ENCODE results near the gene GGCT. TPM values are rescaled to one million over a fixed set of nuclear protein-coding genes. Genes with fewer than 3 reads are reported as not detected.

GGCT gene
- total RNA-seq, 4 donors from 2014 or later: 4.9 to 35.9 (median 21.3) TPM

DNA sequence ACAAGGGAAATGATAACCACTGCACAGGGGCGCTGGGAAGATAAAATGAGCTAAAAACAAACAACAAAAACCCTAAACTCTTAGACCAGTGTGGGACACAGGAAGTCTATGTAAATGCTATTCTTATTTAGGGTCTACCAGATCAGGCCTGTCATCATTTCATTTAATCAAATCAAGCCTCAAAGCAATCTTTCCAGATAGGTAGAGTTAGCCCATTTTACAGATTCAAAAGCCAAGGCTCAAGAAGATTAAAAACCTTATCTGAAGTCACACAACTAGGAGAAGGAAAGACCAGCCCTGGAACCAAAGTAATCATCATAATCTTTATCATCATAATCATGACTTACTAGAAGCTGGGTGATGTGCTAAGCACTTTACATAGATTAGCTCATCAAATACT is 30.7 kb downstream of the GGCT start:
- peaks cover 23 to 33% of the 10 kb centered on the region in 2 donors for H3K4me1 ChIP-seq

DNA sequence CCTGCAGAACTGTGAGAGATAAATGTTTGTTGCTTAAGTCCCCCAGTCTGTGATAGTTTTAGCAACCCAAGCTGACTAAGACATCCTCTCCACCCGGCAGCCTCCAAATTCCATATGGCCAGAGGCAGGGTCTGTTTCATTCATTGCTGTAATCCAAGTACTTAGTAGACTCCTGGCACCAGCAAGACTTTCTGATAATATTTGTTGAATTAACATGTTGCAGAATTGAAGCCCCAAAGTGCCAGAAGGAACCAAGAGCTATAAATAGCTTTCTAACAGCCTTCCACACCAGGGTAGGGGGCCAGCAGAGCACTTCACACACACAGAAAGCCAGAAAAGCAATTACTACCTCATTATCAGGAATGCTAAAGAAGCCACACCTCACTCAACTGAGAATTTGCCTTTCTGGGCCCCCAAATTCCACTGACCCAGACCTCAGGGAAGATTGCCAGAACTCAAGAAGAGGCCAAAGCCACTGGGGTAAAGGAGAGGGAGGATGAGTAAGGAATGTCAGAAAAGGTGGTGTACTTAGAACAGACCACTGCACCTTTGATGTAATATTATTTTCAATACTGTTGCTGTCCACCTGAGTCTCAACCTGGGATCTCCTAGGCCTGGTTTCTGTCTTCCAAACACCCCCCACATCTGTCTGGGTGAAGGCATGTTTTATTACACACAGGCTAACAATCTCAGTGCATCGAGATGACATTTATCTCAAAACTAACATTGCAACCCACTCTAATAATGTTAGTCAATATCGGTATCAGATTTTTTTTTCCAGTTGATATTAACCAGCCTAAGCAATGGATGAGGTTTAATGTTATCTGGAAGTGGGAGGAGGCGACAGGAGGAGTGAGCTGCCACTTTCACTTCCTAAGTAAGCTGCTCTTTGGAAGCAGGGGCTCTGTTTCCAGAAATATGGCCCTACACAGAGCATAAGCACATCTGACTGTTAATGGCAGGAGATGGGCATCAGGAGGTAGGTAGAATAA is 31.5 kb downstream of the GGCT start:
- TF ChIP-seq, protein P1, sequence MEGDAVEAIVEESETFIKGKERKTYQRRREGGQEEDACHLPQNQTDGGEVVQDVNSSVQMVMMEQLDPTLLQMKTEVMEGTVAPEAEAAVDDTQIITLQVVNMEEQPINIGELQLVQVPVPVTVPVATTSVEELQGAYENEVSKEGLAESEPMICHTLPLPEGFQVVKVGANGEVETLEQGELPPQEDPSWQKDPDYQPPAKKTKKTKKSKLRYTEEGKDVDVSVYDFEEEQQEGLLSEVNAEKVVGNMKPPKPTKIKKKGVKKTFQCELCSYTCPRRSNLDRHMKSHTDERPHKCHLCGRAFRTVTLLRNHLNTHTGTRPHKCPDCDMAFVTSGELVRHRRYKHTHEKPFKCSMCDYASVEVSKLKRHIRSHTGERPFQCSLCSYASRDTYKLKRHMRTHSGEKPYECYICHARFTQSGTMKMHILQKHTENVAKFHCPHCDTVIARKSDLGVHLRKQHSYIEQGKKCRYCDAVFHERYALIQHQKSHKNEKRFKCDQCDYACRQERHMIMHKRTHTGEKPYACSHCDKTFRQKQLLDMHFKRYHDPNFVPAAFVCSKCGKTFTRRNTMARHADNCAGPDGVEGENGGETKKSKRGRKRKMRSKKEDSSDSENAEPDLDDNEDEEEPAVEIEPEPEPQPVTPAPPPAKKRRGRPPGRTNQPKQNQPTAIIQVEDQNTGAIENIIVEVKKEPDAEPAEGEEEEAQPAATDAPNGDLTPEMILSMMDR (IDR thresholded peaks at IDR 0.05): no peak
- TF ChIP-seq POLR2A (IDR thresholded peaks at IDR 0.05): no peak
- Histone ChIP-seq H3K36me3 (no peaks in the 10 kb centered on the region), H3K9me3 (no peaks in the 10 kb centered on the region), H3K27ac (peak overlapping the region; percentile 85 to 90), H3K4me1 (peaks cover 26 to 40% of the 10 kb centered on the region in 2 donors), H3K27me3 (no peaks in the 10 kb centered on the region), H3K4me3 (no peak overlapping the region)
- intact Hi-C loops (cut with DNase I; ENCODE audit: low total_unique reads): no loop called here
- no peak for DNase-seq

More for the DNA sequence above, 30.7 kb downstream of the GGCT start:
- Histone ChIP-seq H3K27me3 (no peaks in the 10 kb centered on the region), H3K9me3 (no peaks in the 10 kb centered on the region), H3K4me3 (no peak overlapping the region), H3K27ac (peak overlapping the region; percentile 85 to 90), H3K36me3 (no peaks in the 10 kb centered on the region)
- no peak for DNase-seq
- intact Hi-C loops (cut with DNase I; ENCODE audit: low total_unique reads): no loop called here
- TF ChIP-seq, protein P1 (IDR thresholded peaks at IDR 0.05): no peak

DNA sequence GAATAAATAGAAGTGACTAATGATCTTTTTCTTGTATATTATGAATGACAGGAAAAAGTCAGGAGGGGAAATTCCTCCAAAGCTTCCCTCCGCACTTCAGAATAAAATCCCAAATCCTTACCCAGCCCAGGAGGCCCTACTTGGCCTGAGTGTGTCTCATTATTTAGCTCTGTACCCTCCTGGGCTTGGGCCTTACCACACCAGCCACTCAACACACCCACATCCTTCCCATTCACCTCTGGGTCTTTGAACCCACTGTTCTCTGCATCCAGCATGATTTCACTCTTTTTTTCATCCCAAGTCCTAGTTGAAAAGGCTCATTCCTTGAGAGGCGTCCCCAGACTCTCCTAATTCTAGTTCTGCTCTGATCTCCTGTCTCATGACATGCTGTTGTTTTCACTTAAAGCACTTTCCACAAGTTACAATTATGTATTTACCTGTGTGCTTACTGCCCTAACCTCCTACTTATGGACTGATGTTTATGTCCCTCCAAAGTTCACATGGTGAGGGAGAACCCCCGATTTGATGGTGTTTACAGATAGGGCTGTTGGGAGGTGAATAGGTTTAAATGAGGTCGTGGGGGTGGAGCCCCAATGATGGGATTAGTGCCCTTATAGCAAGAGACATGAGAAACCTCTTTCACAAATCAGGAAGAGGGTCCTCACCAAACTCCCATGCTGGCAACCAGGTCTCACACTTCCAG is 32.4 kb downstream of the GGCT start:
- peak overlapping the region; percentile 85 to 90 for H3K27ac ChIP-seq
- H3K4me3 ChIP-seq: no peak overlapping the region
- no peak for DNase-seq

DNA sequence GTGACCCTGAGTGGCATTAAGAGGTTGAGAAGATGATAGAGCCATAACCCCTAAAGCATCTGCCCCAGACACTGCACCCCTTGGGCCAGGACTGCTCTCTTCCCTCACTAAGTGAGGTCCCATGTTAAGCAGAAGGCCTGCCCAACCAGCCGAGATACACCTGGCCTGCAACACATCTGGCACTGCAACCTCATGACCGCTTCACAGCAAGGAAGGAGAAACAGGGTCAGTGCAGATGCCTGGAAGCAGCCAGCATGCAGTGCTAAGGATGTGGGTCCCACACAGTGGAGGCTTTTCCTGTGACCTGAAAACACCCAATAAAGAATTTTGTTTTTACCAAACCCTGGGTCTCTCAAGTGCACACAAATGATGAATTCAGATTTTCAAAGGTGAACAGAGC is 33.4 kb downstream of the GGCT start:
- H3K36me3 ChIP-seq: no peaks in the 10 kb centered on the region
- intact Hi-C loops (cut with DNase I; ENCODE audit: low total_unique reads): no loop called here
- DNase-seq: peak; percentile 47 to 69
- no peaks in the 10 kb centered on the region for H3K9me3 ChIP-seq
- no peak overlapping the region for H3K4me3 ChIP-seq
- peak overlapping the region; percentile 85 to 90 for H3K27ac ChIP-seq
- TF ChIP-seq POLR2A (IDR thresholded peaks at IDR 0.05): no peak
- TF ChIP-seq, protein P1 (IDR thresholded peaks at IDR 0.05): no peak
- no peaks in the 10 kb centered on the region for H3K27me3 ChIP-seq
- H3K4me1 ChIP-seq: peaks cover 13 to 42% of the 10 kb centered on the region in 2 donors

More for the DNA sequence above, 32.4 kb downstream of the GGCT start:
- no peaks in the 10 kb centered on the region for H3K27me3 ChIP-seq
- intact Hi-C loops (cut with DNase I; ENCODE audit: low total_unique reads): no loop called here
- TF ChIP-seq, protein P1 (IDR thresholded peaks at IDR 0.05): no peak
- no peak for TF ChIP-seq POLR2A (IDR thresholded peaks at IDR 0.05)
- no peaks in the 10 kb centered on the region for H3K36me3 ChIP-seq
- H3K9me3 ChIP-seq: no peaks in the 10 kb centered on the region
- peaks cover 19 to 42% of the 10 kb centered on the region in 2 donors for H3K4me1 ChIP-seq
